ENCODE results near the gene RAD51B.

The RAD51B gene

GRCh38 chr14:68145036-68145435, 325.5 kb downstream of the RAD51B start:
- no peak overlapping the region for H3K9ac ChIP-seq (ENCODE audit: insufficient read length, low read depth)
- H3K9me3 ChIP-seq (ENCODE audit: insufficient read depth, low read length): peaks cover 20% of the 10 kb centered on the region
- no peaks in the 10 kb centered on the region for H3K4me1 ChIP-seq (ENCODE audit: insufficient read depth, insufficient read length)
- H3K27me3 ChIP-seq (ENCODE audit: insufficient read depth, insufficient read length): no peaks in the 10 kb centered on the region
- H3K36me3 ChIP-seq (ENCODE audit: insufficient read depth, insufficient read length, low read length): no peaks in the 10 kb centered on the region
- no peak for TF ChIP-seq SUZ12 (IDR thresholded peaks at IDR 0.05; ENCODE audit: extremely low read depth, insufficient read depth, insufficient read length)
- TF ChIP-seq YY1 (IDR thresholded peaks at IDR 0.05; ENCODE audit: insufficient read depth, insufficient read length): no peak
- no peak for TF ChIP-seq ZNF274 (IDR thresholded peaks at IDR 0.05; ENCODE audit: low read depth, low read length)
- H3K4me3 ChIP-seq (ENCODE audit: insufficient read length, low read depth): no peak overlapping the region
- DNase-seq (ENCODE audit: low read depth, low spot score): no peak

- Histone ChIP-seq H3K4me3 (ENCODE audit: insufficient read length, low read depth) (no peak overlapping the region), H3K27me3 (ENCODE audit: insufficient read depth, insufficient read length) (no peaks in the 10 kb centered on the region), H3K9ac (ENCODE audit: insufficient read length, low read depth) (no peak overlapping the region), H3K9me3 (ENCODE audit: insufficient read depth, low read length) (peaks cover 25% of the 10 kb centered on the region), H3K36me3 (ENCODE audit: insufficient read depth, insufficient read length, low read length) (no peaks in the 10 kb centered on the region), H3K4me1 (ENCODE audit: insufficient read depth, insufficient read length) (no peaks in the 10 kb centered on the region)
- DNase-seq (ENCODE audit: low read depth, low spot score): no peak
- no peak for TF ChIP-seq ZNF274 (IDR thresholded peaks at IDR 0.05; ENCODE audit: low read depth, low read length)
- TF ChIP-seq SUZ12 (IDR thresholded peaks at IDR 0.05; ENCODE audit: extremely low read depth, insufficient read depth, insufficient read length): no peak
- TF ChIP-seq YY1 (IDR thresholded peaks at IDR 0.05; ENCODE audit: insufficient read depth, insufficient read length): no peak
Measured at GRCh38 chr14:68145539-68145938, 326.0 kb downstream of the RAD51B start.

GRCh38 chr14:68146818-68147217, 327.2 kb downstream of the RAD51B start:
- TF ChIP-seq ZNF274 (IDR thresholded peaks at IDR 0.05; ENCODE audit: low read depth, low read length) (no peak), SUZ12 (IDR thresholded peaks at IDR 0.05; ENCODE audit: extremely low read depth, insufficient read depth, insufficient read length) (no peak)
- Histone ChIP-seq H3K4me3 (ENCODE audit: insufficient read length, low read depth) (no peak overlapping the region), H3K27me3 (ENCODE audit: insufficient read depth, insufficient read length) (no peaks in the 10 kb centered on the region), H3K4me1 (ENCODE audit: insufficient read depth, insufficient read length) (no peaks in the 10 kb centered on the region), H3K9me3 (ENCODE audit: insufficient read depth, low read length) (peaks cover 35% of the 10 kb centered on the region), H3K9ac (ENCODE audit: insufficient read length, low read depth) (no peak overlapping the region), H3K36me3 (ENCODE audit: insufficient read depth, insufficient read length, low read length) (no peaks in the 10 kb centered on the region)
- DNase-seq (ENCODE audit: low read depth, low spot score): no peak

- no peaks in the 10 kb centered on the region for H3K4me1 ChIP-seq (ENCODE audit: insufficient read depth, insufficient read length)
- DNase-seq (ENCODE audit: low read depth, low spot score): no peak
- no peaks in the 10 kb centered on the region for H3K36me3 ChIP-seq (ENCODE audit: insufficient read depth, insufficient read length, low read length)
- H3K27me3 ChIP-seq (ENCODE audit: insufficient read depth, insufficient read length): no peaks in the 10 kb centered on the region
- no peak overlapping the region for H3K9ac ChIP-seq (ENCODE audit: insufficient read length, low read depth)
- H3K4me3 ChIP-seq (ENCODE audit: insufficient read length, low read depth): no peak overlapping the region
- no peak for TF ChIP-seq SUZ12 (IDR thresholded peaks at IDR 0.05; ENCODE audit: extremely low read depth, insufficient read depth, insufficient read length)
- H3K9me3 ChIP-seq (ENCODE audit: insufficient read depth, low read length): peaks cover 35% of the 10 kb centered on the region
Measured at GRCh38 chr14:68147303-68147702, 327.7 kb downstream of the RAD51B start.

DNA sequence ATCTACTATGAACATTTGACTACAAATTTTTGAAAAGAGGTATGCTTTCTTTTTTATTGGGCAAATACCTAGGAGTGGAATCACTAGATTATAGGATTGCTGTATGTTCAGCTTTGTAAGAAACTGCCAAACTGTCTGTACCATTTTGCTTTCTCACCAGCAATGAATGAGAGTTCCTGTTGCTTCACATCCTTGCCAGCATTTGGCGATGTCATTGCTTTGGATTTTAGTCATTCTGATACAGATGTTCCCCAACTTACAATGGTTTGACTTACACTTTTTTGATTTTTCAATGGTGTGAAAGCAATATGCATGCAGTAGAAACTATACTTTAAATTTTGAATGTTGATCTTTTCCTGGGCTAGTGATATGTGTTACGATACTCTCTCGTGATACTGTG, 328.7 kb downstream of the RAD51B start:
- TF ChIP-seq YY1 (IDR thresholded peaks at IDR 0.05; ENCODE audit: insufficient read depth, insufficient read length) (no peak), SUZ12 (IDR thresholded peaks at IDR 0.05; ENCODE audit: extremely low read depth, insufficient read depth, insufficient read length) (no peak)
- no peak for DNase-seq (ENCODE audit: low read depth, low spot score)
- Histone ChIP-seq H3K9ac (ENCODE audit: insufficient read length, low read depth) (no peak overlapping the region), H3K4me3 (ENCODE audit: insufficient read length, low read depth) (no peak overlapping the region), H3K4me1 (ENCODE audit: insufficient read depth, insufficient read length) (no peaks in the 10 kb centered on the region), H3K9me3 (ENCODE audit: insufficient read depth, low read length) (peaks cover 40% of the 10 kb centered on the region), H3K36me3 (ENCODE audit: insufficient read depth, insufficient read length, low read length) (no peaks in the 10 kb centered on the region), H3K27me3 (ENCODE audit: insufficient read depth, insufficient read length) (no peaks in the 10 kb centered on the region)

DNA sequence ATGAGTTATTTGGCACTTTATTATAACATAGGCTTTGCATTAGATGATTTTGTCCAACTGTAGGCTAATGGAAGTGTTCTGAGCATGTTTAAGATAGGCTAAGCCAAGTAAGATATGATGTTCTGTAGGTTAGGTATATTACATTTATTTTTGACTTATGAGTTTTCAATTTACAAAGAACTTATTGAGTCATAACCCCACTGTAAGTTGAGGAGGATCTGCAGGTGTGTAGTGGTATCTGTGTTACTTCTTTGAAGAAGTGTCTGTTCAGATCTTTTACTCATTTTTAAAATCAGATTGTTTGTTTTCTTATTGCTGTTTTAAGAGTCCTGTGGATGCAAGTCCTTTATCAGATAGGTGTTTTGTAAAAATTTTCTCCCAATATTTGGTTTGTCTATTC, 329.2 kb downstream of the RAD51B start:
- H3K4me3 ChIP-seq (ENCODE audit: insufficient read length, low read depth): no peak overlapping the region
- no peaks in the 10 kb centered on the region for H3K36me3 ChIP-seq (ENCODE audit: insufficient read depth, insufficient read length, low read length)
- peaks cover 40% of the 10 kb centered on the region for H3K9me3 ChIP-seq (ENCODE audit: insufficient read depth, low read length)
- no peak for DNase-seq (ENCODE audit: low read depth, low spot score)
- H3K9ac ChIP-seq (ENCODE audit: insufficient read length, low read depth): no peak overlapping the region
- H3K4me1 ChIP-seq (ENCODE audit: insufficient read depth, insufficient read length): no peaks in the 10 kb centered on the region
- TF ChIP-seq ZNF274 (IDR thresholded peaks at IDR 0.05; ENCODE audit: low read depth, low read length) (no peak), SUZ12 (IDR thresholded peaks at IDR 0.05; ENCODE audit: extremely low read depth, insufficient read depth, insufficient read length) (no peak)
- no peaks in the 10 kb centered on the region for H3K27me3 ChIP-seq (ENCODE audit: insufficient read depth, insufficient read length)

DNA sequence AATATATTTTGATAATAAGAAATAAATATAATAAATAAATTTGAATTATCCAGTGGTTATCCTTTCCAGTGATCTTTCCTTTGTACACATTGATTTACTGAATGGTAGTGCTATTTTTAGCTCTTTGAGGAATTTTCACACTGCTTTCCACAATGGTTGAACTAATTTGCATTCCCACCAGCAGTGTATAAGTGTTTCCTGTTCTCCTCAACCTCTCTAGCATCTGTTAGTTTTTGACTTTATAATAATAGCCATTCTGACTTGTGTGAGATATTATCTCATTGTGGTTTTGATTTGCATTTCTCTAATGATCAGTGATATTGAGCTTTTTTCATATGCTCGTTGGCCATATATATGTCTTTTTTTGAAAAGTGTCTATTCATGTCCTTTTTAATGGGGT, 333.7 kb downstream of the RAD51B start:
- Histone ChIP-seq H3K4me3 (ENCODE audit: insufficient read length, low read depth) (no peak overlapping the region), H3K9me3 (ENCODE audit: insufficient read depth, low read length) (peaks cover 37% of the 10 kb centered on the region), H3K9ac (ENCODE audit: insufficient read length, low read depth) (no peak overlapping the region), H3K36me3 (ENCODE audit: insufficient read depth, insufficient read length, low read length) (no peaks in the 10 kb centered on the region), H3K4me1 (ENCODE audit: insufficient read depth, insufficient read length) (no peaks in the 10 kb centered on the region), H3K27me3 (ENCODE audit: insufficient read depth, insufficient read length) (no peaks in the 10 kb centered on the region)
- TF ChIP-seq ZNF274 (IDR thresholded peaks at IDR 0.05; ENCODE audit: low read depth, low read length) (no peak), SUZ12 (IDR thresholded peaks at IDR 0.05; ENCODE audit: extremely low read depth, insufficient read depth, insufficient read length) (no peak), YY1 (IDR thresholded peaks at IDR 0.05; ENCODE audit: insufficient read depth, insufficient read length) (no peak)
- DNase-seq (ENCODE audit: low read depth, low spot score): no peak

GRCh38 chr14:68154275-68154674, 334.7 kb downstream of the RAD51B start:
- Histone ChIP-seq H3K27me3 (ENCODE audit: insufficient read depth, insufficient read length) (no peaks in the 10 kb centered on the region), H3K4me1 (ENCODE audit: insufficient read depth, insufficient read length) (no peaks in the 10 kb centered on the region), H3K9ac (ENCODE audit: insufficient read length, low read depth) (no peak overlapping the region), H3K4me3 (ENCODE audit: insufficient read length, low read depth) (no peak overlapping the region), H3K9me3 (ENCODE audit: insufficient read depth, low read length) (peaks cover 27% of the 10 kb centered on the region), H3K36me3 (ENCODE audit: insufficient read depth, insufficient read length, low read length) (no peaks in the 10 kb centered on the region)
- no peak for TF ChIP-seq ZNF274 (IDR thresholded peaks at IDR 0.05; ENCODE audit: low read depth, low read length)
- no peak for TF ChIP-seq YY1 (IDR thresholded peaks at IDR 0.05; ENCODE audit: insufficient read depth, insufficient read length)
- TF ChIP-seq SUZ12 (IDR thresholded peaks at IDR 0.05; ENCODE audit: extremely low read depth, insufficient read depth, insufficient read length): no peak
- no peak for DNase-seq (ENCODE audit: low read depth, low spot score)
